SK-N-MC (cell line): Measurements from ENCODE around the gene SLC35F3.

ENCODE experiments used
- EZH2 ChIP-seq: fragments of 200-600 bp; sonication (generic); IDR thresholded peaks from one replicate; pipeline ENCODE4 v1.6.1; 2017; ENCODE audit warnings: antibody characterized with exemption
- POLR2AphosphoS5 ChIP-seq: IDR thresholded peaks from 2 replicates; pipeline ENCODE4 v1.6.1; 2012; ENCODE audit warnings: mild to moderate bottlenecking, low read depth, low read length, borderline replicate concordance

DNA sequence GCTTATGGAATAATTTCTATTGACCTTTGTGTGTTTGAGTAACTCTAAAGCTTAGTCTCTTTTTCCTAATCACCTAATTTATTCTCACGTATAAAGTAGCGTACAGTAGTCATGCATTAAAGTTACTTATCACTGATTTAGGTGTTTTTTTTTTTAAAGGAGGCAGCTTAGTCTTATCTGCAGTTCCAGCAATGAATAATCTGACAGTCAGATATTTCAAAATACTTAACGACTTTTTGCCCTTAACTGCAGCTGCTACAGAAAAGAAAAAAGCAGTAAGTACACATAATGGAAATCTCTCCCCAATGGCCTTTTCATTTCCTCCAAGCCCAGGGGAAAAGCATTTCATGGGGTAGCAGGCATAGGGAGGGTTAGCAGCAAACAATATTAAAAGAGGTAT lies 54.6 kb downstream of the SLC35F3 start:
- TF ChIP-seq EZH2: no peak
- TF ChIP-seq POLR2AphosphoS5: no peak
